HuH-7.5 (cell line): Measurements from ENCODE around the gene RAB7A.
A peak's percentile ranks its signal among the peaks of the same experiment; 100 is the strongest.

Experiments
- DNase-seq: peaks from one replicate; pipeline ENCODE4 v3.0.0; 2011; ENCODE audit warnings: low spot score

The RAB7A gene

DNA sequence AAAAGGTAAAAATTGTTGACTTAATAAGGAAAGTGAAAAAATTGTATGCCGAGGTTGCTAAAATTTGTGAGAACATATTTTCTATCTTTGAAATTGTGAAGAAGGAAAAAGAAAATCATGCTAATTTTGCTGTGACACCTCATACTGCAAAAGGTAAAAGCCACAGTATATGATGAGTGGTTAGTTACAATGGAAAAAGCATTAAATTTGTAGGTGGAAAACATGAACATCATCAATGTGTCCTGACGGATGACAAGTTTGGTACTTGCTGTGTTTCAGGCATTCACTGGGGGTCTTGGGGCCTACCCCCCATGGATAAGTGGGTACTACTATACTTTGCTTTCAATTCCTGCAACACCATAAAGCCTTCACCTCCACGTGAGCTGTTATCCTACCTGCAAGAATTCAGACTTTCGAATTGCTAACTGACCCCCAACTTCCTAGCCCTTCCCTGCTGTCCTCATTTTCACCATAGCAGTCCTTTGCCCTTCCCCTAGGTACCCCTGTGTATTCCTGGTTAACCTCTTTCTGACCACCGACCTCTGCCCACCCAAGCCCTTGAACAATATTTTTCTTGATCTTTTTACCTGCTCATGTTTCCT is 62.4 kb downstream of the RAB7A start:
- DNase-seq: no peak

DNA sequence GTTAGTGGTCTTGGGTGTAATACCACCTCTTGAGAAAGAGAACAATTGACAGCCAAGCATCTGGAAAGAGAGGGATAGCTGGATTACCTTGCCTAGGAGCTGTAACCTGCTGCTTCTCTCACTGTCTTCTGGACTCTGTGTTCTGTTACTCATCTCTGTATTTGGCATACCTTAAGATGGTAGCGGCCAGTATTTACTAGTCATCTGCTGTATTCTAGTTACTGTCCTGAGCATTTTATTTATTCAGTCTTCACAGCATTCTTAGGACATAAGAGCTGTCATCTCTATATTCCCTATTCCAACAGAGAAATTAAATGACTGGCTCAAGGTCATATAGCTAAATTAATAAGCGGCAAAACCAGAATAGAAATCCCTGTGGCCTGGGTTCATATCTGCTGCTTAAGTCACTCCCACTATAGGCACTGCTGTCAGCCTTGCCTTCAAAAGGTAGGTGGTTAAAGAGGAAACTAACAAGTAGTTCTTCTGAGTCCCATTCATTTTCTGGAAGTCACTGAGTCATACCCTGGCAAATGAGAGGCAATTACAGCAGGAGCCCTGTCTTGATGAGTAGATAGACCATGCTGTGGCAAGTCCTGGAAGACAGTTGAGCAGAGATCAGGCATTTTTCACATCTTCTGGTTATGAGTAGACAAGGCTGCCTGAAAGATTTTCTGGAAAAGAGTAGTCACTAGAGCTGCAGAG is 68.2 kb downstream of the RAB7A start:
- no peak for DNase-seq

DNA sequence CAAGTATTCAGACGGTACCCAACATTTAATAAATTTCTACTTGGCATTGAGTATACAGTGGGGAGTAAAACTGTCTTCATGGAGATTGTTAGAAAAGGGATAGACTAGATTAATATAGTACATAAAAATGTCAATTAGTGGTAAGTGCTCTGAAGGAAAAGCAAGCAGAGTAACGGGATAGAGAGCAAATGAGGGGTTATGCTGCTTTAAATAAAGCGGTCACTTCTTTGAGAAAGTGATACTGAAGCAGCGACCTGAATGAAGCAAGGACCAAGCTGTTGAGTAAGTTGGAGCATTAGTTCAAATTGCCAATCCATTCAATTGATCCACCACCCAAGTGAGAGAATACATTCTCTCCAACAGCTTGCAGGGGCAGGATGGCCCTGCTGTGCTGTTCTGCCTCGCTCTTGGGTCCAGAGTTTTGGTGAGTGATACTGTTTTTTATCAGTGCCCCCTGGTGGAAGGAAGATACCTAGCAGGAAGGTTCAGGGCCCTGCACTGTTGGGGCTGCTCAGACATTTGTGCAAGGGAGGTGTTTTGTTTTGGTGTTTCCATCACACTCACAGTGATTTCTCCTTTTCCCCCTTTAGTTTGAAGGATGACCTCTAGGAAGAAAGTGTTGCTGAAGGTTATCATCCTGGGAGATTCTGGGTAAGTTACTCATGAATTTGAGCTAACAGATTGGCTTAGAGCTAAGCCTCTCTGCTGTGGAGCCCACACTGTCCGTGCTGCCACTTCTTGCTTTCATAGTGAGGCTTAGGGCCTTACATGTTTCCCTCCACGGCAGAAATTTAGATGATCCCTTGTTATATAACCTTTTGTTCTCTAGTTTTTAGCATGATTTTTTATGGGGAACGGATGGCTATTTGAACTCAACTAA is 69.0 kb downstream of the RAB7A start:
- peak; percentile 74 for DNase-seq

DNA sequence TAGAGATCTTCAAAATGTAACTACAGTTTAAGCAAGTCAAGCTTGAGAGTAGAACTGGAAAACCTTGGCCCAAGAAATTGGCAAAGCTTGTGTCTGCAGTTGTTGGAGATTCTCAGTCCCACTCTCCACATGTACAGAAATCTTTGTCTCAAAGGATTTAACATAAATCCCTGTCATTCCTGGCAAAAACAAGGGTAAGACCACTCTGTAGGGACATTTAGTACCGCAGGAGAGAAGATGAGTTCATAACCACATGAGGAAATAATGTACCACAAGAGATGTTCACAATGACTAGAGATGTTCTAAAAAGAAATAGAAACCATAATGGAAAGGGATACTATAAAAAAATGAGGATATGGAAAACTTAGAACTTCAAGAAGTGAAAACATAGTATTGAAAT is 73.7 kb downstream of the RAB7A start:
- DNase-seq: no peak

DNA sequence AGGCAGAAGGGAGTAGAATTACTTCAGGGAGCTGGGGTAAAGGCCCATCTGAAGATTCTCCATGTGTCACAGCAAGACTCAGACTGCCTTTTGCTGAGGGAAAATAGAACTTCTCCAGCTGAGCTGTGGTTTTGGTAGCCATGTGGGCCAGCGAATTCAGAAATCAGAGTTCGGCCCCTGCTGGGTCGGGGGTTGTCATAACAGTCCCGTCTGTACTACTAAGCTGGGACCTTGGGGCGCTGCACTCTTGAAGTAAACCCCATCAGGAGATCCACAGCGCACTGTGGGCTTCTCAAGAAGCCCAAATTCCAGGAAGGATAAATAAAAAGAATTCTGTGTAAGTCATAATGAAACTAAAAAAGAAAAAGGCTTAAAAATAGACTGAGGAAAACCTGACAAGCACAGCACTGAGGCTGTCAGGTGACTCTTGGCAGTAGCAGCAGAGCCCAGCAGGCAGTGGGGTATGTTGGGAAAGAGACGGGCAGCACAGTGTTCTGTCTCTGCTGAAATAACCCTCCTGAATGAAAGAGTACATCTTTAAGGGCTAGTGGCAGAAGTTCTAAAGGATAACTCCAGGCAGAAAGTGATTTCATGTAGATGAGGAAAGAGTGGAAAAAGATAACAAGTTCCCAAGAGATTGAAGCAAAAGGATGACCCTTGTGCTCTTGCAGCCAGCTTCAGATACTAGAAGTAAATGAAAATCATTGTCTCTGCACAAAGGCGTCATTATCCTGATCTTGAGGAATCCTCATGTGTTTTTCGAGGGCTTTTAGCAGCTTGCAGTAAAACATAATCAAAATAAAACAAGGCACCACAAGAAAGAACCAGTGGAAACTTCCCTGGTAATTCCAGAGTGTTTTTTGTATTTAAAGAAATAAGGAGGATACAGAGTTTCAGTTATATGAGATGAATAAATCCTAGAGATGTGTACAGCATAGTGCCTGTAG is 74.5 kb downstream of the RAB7A start:
- DNase-seq: no peak

DNA sequence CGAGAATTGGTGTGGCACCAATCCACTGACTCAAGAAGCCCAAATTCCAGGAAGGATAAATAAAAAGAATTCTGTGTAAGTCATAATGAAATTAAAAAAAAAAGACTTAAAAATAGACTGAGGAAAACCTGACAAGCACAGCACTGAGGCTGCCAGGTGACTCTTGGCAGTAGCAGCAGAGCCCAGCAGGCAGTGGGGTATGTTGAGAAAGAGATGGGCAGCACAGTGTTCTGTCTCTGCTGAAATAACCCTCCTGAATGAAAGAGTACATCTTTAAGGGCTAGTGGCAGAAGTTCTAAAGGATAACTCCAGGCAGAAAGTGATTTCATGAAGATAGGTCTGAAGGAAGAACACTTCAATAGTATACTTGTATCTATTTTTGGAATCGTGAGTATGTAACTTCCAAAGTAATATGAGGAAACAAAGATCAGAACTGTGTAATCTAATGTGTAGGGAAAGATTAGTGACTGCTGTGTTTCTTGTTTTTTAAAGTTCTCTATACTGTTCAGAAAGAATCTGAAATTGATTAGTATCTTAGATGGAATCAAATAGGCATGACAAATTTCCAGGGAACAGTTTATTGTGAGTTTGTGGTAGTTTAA is 75.9 kb downstream of the RAB7A start:
- DNase-seq: no peak

DNA sequence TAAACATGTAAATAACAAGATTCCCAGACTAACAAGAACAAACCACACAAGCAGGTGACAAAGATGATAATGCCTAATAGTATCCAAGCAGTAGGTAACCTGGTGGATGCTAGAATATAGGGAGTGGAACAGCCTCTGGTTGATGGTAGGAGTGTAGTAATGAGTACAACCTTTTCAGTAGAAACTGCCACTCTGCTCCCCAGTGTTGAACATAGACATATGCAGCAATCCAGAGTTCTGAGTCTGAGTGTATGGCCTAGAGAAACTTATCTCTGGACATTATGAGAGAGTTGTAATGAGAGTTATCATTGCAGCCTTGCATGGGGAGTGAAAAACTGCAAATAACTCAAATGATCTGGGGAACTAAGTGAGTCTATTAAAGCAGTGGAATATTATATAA is 77.3 kb downstream of the RAB7A start:
- no peak for DNase-seq

DNA sequence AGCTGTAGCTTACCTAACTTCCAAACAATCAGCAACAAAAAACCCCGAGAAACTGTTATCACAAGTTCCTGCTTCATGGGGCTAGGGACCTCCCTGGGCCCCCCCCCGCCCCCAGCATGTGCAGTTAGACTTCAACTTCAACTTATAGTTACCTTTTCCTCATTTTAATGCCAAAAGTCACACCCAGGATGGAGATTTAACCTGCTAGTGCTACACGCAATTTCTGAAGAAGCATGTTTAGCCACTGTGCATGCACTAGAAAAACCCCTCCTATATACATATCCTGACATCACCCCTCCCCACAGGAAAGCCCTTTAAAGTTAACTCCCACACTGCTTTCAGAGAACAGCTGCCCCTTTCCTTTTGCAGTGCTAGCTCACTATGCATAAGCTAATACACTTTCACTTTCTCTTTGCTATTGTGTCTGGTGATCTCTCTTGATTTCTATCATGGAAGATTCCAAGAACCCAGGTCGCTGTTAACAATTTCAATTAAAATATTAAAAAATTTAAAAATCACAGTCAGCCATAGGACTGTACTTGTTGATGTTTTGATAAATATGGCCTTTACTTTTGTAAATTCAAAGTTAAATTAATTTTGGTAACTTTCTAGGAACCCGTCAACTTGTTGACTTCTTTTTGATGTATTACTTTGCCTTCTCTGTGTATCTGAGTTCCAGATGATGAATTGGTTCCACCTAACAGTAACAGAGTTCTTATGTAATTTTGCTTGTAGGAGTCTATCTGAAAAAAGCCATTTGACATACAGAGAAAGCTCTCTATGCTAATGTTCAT is 78.2 kb downstream of the RAB7A start:
- no peak for DNase-seq

DNA sequence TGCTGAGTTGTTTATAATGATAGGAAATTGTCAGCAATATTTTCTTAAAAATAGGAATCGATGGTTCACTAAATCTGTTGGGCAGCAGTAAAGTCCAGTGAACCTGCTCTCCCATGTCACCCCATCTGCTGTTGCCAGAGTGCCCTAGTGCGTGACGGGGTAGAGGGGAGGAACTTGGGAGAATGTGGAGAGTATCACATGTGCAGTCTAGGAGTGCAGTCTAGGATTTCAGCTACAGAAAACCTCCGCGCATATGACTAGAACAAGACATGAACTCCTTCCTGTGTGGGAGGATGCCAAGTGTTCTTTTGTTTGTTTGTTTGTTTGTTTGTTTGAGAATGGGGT is 78.8 kb downstream of the RAB7A start:
- DNase-seq: no peak

DNA sequence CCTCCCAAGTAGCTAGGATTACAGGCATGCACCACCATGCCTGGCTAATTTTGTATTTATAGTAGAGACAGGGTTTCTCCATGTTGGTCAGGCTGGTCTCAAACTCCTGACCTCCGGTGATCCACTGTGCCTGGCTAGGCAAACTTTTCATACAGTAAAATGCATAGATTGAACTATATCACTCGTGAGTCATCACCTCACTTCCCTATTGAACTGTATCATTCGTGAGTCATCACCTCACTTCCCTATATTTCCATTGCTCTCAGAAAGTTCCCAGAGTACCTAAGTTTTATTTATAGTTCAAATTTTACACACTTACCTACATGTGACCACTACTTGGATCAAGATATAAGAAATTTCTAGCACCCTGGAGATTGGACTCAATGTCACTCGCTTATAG is 79.8 kb downstream of the RAB7A start:
- no peak for DNase-seq

DNA sequence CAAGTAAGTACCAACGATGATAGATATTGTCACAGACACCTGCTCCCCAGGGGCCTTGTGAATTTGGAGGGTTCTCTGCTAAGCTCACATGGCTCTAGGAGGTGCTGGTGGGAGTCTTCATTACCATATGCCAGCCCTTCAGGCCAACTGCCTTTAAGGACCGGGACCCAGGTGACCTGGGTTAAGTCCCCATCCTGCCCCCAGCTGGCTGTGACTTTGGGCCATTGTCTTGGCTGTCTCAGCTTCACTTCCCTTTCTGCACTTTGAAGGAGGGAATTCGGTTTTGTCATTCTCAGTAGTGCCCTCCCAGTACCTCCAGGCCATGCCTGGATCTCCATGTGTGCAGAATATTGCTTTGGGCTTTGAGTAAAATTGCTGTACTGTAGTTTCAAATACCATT is 80.6 kb downstream of the RAB7A start:
- DNase-seq: no peak

DNA sequence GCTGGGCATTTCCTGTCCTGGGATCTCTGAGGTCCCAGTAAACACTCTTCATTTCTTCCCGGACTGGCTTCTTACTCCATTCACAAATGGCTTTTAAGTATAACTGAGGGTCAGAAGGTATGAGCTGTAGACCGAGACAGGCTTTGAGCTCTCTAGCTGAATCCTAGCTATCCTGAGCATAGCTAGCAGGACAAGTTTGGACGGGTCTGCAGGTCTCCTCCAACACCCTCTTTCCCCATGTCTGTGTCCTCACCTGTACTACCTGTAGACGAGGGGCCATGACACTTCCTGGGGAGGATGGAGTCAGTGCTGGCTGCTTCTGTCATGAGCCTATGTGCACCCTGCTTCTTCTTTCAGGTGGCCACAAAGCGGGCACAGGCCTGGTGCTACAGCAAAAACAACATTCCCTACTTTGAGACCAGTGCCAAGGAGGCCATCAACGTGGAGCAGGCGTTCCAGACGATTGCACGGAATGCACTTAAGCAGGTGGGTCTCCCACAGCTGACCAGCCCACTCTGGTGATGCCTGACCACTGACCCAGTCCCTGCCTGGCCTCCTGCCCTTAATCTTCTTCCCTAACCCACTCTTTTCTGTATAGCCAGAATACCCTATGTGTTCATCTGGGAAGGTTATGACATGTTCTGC is 81.3 kb downstream of the RAB7A start:
- DNase-seq: no peak

DNA sequence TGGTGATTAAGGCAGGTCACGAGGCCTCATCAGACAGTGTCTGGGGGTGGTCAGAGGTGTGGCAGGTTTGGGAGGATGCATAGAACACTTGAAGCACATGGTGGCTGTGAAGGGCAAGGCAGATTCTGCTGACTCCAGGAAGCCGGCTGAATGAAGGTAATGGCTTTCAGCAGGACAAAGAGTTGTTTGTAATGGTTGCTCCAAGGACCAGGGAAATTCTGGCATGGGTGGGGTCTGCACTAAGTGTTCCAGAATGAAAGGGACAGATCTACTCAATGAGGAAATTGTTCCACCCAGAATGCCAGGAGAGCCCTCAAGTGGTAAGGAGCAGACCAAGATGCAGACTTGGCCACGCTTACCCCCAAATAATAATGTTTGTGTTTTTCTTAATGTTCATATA is 82.7 kb downstream of the RAB7A start:
- no peak for DNase-seq

DNA sequence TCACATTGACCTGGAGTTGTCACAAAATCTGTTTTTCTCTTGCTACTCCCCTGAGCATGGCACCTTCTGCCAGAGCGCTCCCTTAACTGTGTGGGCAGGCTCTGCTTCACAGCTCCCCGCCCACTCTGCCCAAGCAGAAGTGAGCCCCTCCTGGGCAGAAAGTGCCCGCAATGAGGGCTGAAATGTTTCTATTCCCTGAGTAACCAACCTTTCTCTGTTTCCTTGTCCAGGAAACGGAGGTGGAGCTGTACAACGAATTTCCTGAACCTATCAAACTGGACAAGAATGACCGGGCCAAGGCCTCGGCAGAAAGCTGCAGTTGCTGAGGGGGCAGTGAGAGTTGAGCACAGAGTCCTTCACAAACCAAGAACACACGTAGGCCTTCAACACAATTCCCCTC is 87.1 kb downstream of the RAB7A start:
- no peak for DNase-seq

DNA sequence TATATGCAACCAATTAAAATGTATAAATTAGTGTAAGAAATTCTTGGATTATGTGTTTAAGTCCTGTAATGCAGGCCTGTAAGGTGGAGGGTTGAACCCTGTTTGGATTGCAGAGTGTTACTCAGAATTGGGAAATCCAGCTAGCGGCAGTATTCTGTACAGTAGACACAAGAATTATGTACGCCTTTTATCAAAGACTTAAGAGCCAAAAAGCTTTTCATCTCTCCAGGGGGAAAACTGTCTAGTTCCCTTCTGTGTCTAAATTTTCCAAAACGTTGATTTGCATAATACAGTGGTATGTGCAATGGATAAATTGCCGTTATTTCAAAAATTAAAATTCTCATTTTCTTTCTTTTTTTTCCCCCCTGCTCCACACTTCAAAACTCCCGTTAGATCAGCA is 88.1 kb downstream of the RAB7A start:
- no peak for DNase-seq

DNA sequence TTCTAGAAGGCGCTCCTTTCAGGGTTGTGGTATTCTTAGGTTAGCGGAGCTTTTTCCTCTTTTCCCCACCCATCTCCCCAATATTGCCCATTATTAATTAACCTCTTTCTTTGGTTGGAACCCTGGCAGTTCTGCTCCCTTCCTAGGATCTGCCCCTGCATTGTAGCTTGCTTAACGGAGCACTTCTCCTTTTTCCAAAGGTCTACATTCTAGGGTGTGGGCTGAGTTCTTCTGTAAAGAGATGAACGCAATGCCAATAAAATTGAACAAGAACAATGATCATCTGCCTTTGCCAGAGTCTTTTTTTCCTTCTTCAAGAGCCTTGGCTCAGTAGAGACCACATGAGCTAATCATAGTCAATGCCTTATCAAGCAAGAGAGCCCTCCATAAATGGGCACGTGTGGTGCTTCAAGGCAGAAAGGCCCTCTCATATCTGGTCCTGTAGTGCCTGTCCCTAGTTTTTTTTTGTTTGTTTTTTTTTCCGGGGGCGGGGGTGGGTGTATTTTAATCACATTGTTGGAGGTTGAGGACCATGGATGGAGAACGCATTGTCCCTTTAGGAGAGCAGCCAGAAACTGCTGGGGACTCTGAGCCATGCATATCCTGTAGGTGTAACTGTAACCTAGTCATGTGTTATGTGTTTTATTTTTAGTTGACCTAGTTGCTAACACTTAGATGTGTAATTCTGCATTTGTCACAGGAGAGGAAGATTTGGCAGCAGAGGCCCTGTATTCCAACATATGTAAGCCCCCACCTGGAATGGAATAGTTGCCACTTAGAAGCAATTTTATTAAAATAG is 88.7 kb downstream of the RAB7A start:
- no peak for DNase-seq

DNA sequence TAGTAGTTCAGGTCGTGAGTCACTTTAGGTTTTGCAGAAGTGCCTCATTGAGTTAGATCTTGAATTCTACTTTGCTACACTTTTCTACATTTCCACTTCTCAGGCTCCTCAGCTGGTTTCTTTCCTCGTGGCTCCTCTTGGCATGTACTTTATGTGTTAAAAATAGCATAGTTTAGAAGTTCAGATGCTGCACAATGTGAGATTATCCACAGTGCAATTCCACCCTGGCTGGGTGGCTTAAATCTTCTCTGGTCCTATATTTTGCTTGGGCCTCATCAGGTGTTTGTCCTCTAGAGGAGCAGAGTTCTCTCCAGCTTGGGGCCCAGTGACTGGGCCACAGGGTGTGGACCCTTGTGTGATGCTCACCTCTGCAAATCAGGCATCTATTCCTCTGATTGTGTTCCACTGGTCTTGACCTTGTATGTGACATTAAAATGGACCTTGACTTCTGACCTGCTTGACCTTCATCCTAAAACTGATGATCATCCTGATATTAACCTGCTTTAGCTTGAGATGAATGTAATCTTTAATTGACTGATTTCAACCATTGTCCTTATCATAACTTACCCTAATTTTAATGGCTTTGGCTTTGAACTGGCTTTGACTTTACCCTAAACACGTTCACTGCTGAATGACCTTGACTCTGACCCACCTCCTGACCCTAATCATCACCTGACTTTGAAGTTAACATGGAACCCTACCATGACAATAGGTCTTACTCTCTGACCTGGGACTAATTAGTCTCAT is 89.5 kb downstream of the RAB7A start:
- DNase-seq: no peak

DNA sequence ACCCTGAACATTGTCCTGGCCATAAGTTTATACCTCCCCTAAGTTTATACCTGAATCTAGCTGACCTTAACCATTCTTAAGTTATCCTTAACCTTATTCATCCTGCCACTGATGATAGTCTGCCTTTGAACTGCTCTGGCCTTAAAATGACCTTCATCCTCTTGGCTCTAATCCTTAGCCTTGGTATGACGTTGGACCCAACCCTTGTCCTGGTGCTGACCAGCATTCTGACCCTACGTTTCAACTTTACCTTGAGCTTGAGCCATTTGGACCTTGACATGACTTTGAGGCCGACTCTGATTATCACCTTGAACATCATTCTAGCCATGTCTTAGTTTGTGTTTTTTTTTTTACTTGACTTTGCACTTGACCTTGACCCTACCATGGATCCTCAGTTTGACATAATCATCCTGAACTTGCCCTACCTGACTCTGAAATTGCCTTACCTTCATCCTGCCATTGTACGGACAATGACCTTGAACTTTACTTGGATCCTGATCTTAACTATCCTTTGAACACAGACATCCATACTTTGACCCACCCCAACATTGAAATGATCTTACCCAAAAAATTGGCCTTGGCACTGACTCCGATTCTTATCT is 92.3 kb downstream of the RAB7A start:
- no peak for DNase-seq
